Measurements from ENCODE around the gene ANK2. TPM values are rescaled to one million over a fixed set of nuclear protein-coding genes. Genes with fewer than 3 reads are reported as not detected.
A peak's percentile ranks its signal among the peaks of the same experiment; 100 is the strongest.

ANK2 gene
- total RNA-seq, 4 donors from 2014 or later: 25.9 to 64.4 (median 55.4) TPM

DNA sequence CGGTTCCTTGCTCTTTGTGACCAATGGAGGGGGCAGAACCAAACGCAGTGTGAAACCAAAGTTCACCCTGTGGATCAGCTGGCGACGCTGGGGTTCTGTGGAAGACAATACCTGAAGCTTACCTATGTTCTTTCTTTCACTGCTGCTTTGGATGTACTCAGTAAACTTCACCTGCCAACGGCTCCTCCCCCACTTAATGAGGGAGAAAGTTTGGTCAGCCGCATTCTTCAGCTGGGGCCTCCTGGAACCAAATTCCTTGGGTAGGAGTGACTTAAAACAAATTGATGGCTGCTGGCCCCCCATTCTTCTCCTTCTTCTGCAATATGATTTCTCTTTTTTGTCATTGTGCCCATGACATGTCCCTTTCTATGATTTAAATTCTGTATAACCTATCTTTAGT lies 282.4 kb downstream of the ANK2 start:
- no peaks in the 10 kb centered on the region for H3K27me3 ChIP-seq
- no peaks in the 10 kb centered on the region for H3K9me3 ChIP-seq
- DNase-seq: peak; percentile 53 to 57
- H3K4me3 ChIP-seq (replicated peaks in 1 of 3): no peak overlapping the region
- H3K27ac ChIP-seq: peak overlapping the region in 2 of 3 donors; percentile 40 to 45
- 40 to 45% methylated on average over 6 of the region's 6 CpGs for WGBS, 2 donors
- peak in 1 of 2 donors; percentile 35 for TF ChIP-seq POLR2A (IDR thresholded peaks at IDR 0.05)
- TF ChIP-seq, protein P1, sequence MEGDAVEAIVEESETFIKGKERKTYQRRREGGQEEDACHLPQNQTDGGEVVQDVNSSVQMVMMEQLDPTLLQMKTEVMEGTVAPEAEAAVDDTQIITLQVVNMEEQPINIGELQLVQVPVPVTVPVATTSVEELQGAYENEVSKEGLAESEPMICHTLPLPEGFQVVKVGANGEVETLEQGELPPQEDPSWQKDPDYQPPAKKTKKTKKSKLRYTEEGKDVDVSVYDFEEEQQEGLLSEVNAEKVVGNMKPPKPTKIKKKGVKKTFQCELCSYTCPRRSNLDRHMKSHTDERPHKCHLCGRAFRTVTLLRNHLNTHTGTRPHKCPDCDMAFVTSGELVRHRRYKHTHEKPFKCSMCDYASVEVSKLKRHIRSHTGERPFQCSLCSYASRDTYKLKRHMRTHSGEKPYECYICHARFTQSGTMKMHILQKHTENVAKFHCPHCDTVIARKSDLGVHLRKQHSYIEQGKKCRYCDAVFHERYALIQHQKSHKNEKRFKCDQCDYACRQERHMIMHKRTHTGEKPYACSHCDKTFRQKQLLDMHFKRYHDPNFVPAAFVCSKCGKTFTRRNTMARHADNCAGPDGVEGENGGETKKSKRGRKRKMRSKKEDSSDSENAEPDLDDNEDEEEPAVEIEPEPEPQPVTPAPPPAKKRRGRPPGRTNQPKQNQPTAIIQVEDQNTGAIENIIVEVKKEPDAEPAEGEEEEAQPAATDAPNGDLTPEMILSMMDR (IDR thresholded peaks at IDR 0.05): no peak
- peaks cover 0 to 4% of the 10 kb centered on the region in 2 donors for H3K4me1 ChIP-seq
- intact Hi-C loops (cut with DNase I): no loop called here
- no peaks in the 10 kb centered on the region for H3K36me3 ChIP-seq

DNA sequence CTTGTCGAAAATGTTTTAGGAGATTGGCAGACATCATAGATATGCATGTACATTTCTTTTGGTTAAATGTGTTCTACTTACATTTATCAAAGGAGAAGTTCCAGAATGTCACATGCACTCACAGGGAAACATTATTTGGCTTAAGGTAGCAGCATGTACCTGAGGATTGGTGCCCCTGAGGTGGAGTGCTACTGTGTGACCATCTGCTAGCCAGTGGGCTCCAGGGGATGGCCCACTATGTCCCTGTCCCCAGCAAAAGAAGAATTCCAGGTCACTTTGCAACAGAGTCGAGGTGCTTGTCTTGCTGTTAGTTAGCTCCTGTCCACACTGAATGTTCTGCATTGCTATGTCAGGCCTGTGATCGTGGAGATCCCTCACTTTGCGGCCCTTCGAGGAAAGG lies 283.2 kb downstream of the ANK2 start:
- TF ChIP-seq POLR2A (IDR thresholded peaks at IDR 0.05): no peak
- TF ChIP-seq, protein P1 (IDR thresholded peaks at IDR 0.05): no peak
- peaks cover 0 to 4% of the 10 kb centered on the region in 2 donors for H3K4me1 ChIP-seq
- H3K27ac ChIP-seq: no peak overlapping the region
- no peak for DNase-seq
- H3K4me3 ChIP-seq (replicated peaks in 1 of 3): no peak overlapping the region
- H3K27me3 ChIP-seq: no peaks in the 10 kb centered on the region
- H3K36me3 ChIP-seq: no peaks in the 10 kb centered on the region
- intact Hi-C loops (cut with DNase I): no loop called here
- 91 to 95% methylated on average over 5 of the region's 5 CpGs for WGBS, 2 donors
- H3K9me3 ChIP-seq: no peaks in the 10 kb centered on the region

DNA sequence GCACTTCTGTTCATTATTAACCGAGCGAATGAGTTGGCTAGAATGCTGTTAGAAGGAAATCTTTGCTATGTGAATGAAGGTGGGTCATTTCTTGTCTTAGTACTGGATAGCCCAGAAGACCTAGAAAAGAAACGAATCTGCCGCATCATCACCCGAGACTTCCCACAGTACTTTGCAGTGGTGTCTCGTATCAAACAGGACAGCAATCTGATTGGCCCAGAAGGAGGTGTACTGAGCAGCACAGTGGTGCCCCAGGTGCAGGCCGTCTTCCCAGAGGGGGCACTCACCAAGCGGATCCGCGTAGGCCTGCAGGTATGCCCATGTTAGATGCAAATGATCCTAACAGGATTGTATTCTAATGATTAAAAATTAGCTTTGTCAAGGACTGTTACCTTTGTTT lies 286.3 kb downstream of the ANK2 start:
- no peaks in the 10 kb centered on the region for H3K9me3 ChIP-seq
- intact Hi-C loops (cut with DNase I): no loop called here
- H3K4me1 ChIP-seq: peaks cover 0 to 4% of the 10 kb centered on the region in 2 donors
- TF ChIP-seq POLR2A (IDR thresholded peaks at IDR 0.05): no peak
- TF ChIP-seq, protein P1 (IDR thresholded peaks at IDR 0.05): no peak
- no peak overlapping the region for H3K4me3 ChIP-seq (replicated peaks in 1 of 3)
- 91 to 95% methylated on average over 10 of the region's 10 CpGs for WGBS, 2 donors
- H3K36me3 ChIP-seq: no peaks in the 10 kb centered on the region
- H3K27me3 ChIP-seq: no peaks in the 10 kb centered on the region
- H3K27ac ChIP-seq: no peak overlapping the region
- DNase-seq: no peak

DNA sequence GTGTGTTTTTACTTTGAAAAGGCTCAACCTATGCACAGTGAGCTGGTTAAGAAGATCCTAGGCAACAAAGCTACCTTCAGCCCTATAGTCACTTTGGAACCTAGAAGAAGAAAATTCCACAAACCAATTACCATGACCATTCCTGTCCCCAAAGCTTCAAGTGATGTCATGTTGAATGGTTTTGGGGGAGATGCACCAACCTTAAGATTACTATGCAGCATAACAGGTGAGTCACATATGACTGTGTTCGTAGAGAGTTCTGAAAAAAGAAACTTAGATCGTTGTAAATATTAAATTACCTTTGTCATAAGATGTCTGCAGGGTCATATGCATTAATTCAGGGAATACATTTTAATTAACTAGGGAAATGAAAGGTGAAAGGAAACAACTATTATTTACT lies 287.1 kb downstream of the ANK2 start:
- H3K4me3 ChIP-seq (replicated peaks in 1 of 3): no peak overlapping the region
- intact Hi-C loops (cut with DNase I): no loop called here
- H3K9me3 ChIP-seq: no peaks in the 10 kb centered on the region
- TF ChIP-seq, protein P1 (IDR thresholded peaks at IDR 0.05): no peak
- TF ChIP-seq POLR2A (IDR thresholded peaks at IDR 0.05): no peak
- DNase-seq: no peak
- H3K4me1 ChIP-seq: no peaks in the 10 kb centered on the region
- whole genome bisulfite sequencing, 2 donors: 84 to 90% methylated on average over 2 of the region's 2 CpGs
- H3K36me3 ChIP-seq: no peaks in the 10 kb centered on the region
- no peaks in the 10 kb centered on the region for H3K27me3 ChIP-seq
- no peak overlapping the region for H3K27ac ChIP-seq

DNA sequence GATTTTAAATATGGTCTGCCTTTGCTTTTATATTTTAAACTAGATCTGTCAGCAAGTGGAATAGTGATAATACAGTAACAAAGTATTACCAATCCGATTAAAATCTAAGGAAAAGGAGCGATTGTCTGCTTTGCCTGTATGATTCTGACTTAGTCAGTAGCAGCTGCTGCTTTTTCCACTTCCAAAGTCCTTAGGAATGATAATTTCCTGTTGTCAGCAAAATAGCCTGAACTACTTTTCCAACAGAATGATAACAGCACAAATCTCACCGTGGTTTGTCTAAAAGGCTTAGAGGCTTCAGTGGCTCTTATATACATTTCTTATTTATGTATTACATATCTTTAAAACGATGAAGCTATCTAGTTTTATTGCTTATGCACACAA lies 290.0 kb downstream of the ANK2 start:
- Histone ChIP-seq H3K4me1 (no peaks in the 10 kb centered on the region), H3K9me3 (no peaks in the 10 kb centered on the region), H3K27me3 (no peaks in the 10 kb centered on the region), H3K27ac (peak overlapping the region in 1 of 3 donors; percentile 56), H3K36me3 (peaks cover 0 to 4% of the 10 kb centered on the region in 2 donors), H3K4me3 (replicated peaks in 1 of 3) (no peak overlapping the region)
- TF ChIP-seq, protein P1 (IDR thresholded peaks at IDR 0.05): no peak
- no peak for TF ChIP-seq POLR2A (IDR thresholded peaks at IDR 0.05)
- DNase-seq: no peak
- intact Hi-C loops (cut with DNase I): no loop called here
- WGBS, 2 donors: 68 to 73% methylated on average over 4 of the region's 4 CpGs

All from thyroid gland (tissue), 4 donors.